ENCODE measurements around the gene RAB5IF.

- no peak for TF ChIP-seq POLR2A (IDR thresholded peaks at IDR 0.05; ENCODE audit: low read depth, low read length)
- TF ChIP-seq, protein P1, sequence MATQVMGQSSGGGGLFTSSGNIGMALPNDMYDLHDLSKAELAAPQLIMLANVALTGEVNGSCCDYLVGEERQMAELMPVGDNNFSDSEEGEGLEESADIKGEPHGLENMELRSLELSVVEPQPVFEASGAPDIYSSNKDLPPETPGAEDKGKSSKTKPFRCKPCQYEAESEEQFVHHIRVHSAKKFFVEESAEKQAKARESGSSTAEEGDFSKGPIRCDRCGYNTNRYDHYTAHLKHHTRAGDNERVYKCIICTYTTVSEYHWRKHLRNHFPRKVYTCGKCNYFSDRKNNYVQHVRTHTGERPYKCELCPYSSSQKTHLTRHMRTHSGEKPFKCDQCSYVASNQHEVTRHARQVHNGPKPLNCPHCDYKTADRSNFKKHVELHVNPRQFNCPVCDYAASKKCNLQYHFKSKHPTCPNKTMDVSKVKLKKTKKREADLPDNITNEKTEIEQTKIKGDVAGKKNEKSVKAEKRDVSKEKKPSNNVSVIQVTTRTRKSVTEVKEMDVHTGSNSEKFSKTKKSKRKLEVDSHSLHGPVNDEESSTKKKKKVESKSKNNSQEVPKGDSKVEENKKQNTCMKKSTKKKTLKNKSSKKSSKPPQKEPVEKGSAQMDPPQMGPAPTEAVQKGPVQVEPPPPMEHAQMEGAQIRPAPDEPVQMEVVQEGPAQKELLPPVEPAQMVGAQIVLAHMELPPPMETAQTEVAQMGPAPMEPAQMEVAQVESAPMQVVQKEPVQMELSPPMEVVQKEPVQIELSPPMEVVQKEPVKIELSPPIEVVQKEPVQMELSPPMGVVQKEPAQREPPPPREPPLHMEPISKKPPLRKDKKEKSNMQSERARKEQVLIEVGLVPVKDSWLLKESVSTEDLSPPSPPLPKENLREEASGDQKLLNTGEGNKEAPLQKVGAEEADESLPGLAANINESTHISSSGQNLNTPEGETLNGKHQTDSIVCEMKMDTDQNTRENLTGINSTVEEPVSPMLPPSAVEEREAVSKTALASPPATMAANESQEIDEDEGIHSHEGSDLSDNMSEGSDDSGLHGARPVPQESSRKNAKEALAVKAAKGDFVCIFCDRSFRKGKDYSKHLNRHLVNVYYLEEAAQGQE (IDR thresholded peaks at IDR 0.05; ENCODE audit: low read depth, low read length), result no peak
- no peak for TF ChIP-seq POLR2AphosphoS2 (IDR thresholded peaks at IDR 0.05; ENCODE audit: low read depth, low read length)
- no peak for TF ChIP-seq CHD2 (IDR thresholded peaks at IDR 0.05; ENCODE audit: borderline replicate concordance, low read depth, low read length)
- TF ChIP-seq, protein P2, sequence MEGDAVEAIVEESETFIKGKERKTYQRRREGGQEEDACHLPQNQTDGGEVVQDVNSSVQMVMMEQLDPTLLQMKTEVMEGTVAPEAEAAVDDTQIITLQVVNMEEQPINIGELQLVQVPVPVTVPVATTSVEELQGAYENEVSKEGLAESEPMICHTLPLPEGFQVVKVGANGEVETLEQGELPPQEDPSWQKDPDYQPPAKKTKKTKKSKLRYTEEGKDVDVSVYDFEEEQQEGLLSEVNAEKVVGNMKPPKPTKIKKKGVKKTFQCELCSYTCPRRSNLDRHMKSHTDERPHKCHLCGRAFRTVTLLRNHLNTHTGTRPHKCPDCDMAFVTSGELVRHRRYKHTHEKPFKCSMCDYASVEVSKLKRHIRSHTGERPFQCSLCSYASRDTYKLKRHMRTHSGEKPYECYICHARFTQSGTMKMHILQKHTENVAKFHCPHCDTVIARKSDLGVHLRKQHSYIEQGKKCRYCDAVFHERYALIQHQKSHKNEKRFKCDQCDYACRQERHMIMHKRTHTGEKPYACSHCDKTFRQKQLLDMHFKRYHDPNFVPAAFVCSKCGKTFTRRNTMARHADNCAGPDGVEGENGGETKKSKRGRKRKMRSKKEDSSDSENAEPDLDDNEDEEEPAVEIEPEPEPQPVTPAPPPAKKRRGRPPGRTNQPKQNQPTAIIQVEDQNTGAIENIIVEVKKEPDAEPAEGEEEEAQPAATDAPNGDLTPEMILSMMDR (IDR thresholded peaks at IDR 0.05 in 2 of 3, conservative IDR thresholded peaks at IDR 0.05 in 1 of 3; ENCODE audit: control insufficient read depth in 2 of 3, extremely low read depth in 1 of 3, insufficient read depth in 1 of 3, low read depth in 3 of 3, low read length in 3 of 3), result no peak
- no peak for TF ChIP-seq SREBF1 (IDR thresholded peaks at IDR 0.05; ENCODE audit: low read length)
- no peak for TF ChIP-seq CHD4 (IDR thresholded peaks at IDR 0.05)
- TF ChIP-seq, protein P3, sequence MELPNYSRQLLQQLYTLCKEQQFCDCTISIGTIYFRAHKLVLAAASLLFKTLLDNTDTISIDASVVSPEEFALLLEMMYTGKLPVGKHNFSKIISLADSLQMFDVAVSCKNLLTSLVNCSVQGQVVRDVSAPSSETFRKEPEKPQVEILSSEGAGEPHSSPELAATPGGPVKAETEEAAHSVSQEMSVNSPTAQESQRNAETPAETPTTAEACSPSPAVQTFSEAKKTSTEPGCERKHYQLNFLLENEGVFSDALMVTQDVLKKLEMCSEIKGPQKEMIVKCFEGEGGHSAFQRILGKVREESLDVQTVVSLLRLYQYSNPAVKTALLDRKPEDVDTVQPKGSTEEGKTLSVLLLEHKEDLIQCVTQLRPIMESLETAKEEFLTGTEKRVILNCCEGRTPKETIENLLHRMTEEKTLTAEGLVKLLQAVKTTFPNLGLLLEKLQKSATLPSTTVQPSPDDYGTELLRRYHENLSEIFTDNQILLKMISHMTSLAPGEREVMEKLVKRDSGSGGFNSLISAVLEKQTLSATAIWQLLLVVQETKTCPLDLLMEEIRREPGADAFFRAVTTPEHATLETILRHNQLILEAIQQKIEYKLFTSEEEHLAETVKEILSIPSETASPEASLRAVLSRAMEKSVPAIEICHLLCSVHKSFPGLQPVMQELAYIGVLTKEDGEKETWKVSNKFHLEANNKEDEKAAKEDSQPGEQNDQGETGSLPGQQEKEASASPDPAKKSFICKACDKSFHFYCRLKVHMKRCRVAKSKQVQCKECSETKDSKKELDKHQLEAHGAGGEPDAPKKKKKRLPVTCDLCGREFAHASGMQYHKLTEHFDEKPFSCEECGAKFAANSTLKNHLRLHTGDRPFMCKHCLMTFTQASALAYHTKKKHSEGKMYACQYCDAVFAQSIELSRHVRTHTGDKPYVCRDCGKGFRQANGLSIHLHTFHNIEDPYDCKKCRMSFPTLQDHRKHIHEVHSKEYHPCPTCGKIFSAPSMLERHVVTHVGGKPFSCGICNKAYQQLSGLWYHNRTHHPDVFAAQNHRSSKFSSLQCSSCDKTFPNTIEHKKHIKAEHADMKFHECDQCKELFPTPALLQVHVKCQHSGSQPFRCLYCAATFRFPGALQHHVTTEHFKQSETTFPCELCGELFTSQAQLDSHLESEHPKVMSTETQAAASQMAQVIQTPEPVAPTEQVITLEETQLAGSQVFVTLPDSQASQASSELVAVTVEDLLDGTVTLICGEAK (IDR thresholded peaks at IDR 0.05; ENCODE audit: borderline replicate concordance), result no peak
- TF ChIP-seq ZNF274 (IDR thresholded peaks at IDR 0.05; ENCODE audit: insufficient read depth, insufficient read length), result no peak
- no peak for TF ChIP-seq ZNF207 (IDR thresholded peaks at IDR 0.05; ENCODE audit: borderline replicate concordance)
- TF ChIP-seq TBL1XR1 (IDR thresholded peaks at IDR 0.05; ENCODE audit: low read depth, low read length), result no peak
- TF ChIP-seq, protein P4, sequence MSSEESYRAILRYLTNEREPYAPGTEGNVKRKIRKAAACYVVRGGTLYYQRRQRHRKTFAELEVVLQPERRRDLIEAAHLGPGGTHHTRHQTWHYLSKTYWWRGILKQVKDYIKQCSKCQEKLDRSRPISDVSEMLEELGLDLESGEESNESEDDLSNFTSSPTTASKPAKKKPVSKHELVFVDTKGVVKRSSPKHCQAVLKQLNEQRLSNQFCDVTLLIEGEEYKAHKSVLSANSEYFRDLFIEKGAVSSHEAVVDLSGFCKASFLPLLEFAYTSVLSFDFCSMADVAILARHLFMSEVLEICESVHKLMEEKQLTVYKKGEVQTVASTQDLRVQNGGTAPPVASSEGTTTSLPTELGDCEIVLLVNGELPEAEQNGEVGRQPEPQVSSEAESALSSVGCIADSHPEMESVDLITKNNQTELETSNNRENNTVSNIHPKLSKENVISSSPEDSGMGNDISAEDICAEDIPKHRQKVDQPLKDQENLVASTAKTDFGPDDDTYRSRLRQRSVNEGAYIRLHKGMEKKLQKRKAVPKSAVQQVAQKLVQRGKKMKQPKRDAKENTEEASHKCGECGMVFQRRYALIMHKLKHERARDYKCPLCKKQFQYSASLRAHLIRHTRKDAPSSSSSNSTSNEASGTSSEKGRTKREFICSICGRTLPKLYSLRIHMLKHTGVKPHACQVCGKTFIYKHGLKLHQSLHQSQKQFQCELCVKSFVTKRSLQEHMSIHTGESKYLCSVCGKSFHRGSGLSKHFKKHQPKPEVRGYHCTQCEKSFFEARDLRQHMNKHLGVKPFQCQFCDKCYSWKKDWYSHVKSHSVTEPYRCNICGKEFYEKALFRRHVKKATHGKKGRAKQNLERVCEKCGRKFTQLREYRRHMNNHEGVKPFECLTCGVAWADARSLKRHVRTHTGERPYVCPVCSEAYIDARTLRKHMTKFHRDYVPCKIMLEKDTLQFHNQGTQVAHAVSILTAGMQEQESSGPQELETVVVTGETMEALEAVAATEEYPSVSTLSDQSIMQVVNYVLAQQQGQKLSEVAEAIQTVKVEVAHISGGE (CRISPR knock-in tag; IDR thresholded peaks at IDR 0.05), result no peak
- no peak for TF ChIP-seq CREM (IDR thresholded peaks at IDR 0.05; ENCODE audit: low read depth)
- no peak for TF ChIP-seq SUPT20H (IDR thresholded peaks at IDR 0.05; ENCODE audit: borderline replicate concordance, control insufficient read depth, low read depth, low read length)
Measured at GRCh38 chr20:36571564-36572504, 33.7 kb upstream of the RAB5IF start.

Measured in GM12878 (cell line).